ENCODE results near the gene PTBP2. TPM values are rescaled to one million over a fixed set of nuclear protein-coding genes. Genes with fewer than 3 reads are reported as not detected.

Gene PTBP2
- total RNA-seq: 10 to 100 TPM; 12.4 TPM

GRCh38 chr1:96721416-96722160 is at the start of gene PTBP2:
Gene PTBP2 (plus strand): TSS chr1:96721784. CDS start chr1:96721865, 81 bp downstream.
- peak within 1 kb of the TSS; percentile 93 for H3K27ac Mint-ChIP-seq
- peak within 1 kb of the TSS; percentile 96 for H3K4me3 Mint-ChIP-seq
- no peaks in the 10 kb centered on the region for H3K9me3 Mint-ChIP-seq
- ChIA-PET CTCF (no interaction called here), POLR2A (interaction anchor here (1.0 kb wide), 1 partner anchor 98 kb away, joined by 3 read pairs; no protein-coding TSS in a partner anchor)
- peaks cover 22% of the 10 kb centered on the region for H3K4me1 Mint-ChIP-seq (ENCODE audit: low read depth)
- DNase-seq: peak; percentile 86
- TF ChIP-seq CTCF (IDR thresholded peaks at IDR 0.05): no peak
- H3K36me3 Mint-ChIP-seq (ENCODE audit: low read depth): peaks cover 22% of the 10 kb centered on the region
- no peaks in the 10 kb centered on the region for H3K27me3 Mint-ChIP-seq
- ATAC-seq: peak; percentile 94
- intact Hi-C loops (cut with micrococcal nuclease): no loop called here

GRCh38 chr1:96674915-96675314 is 46.7 kb upstream of the PTBP2 start:
- peaks cover 5% of the 10 kb centered on the region for H3K27me3 Mint-ChIP-seq
- CTCF ChIA-PET: interaction anchor here (0.6 kb wide), 1 partner anchor 352 kb away, joined by 3 read pairs; no protein-coding TSS in a partner anchor
- H3K4me3 Mint-ChIP-seq: no peak overlapping the region
- no peak overlapping the region for H3K27ac Mint-ChIP-seq
- peaks cover 14% of the 10 kb centered on the region for H3K9me3 Mint-ChIP-seq
- no peak for ATAC-seq
- POLR2A ChIA-PET: no interaction called here
- no peak for DNase-seq
- TF ChIP-seq CTCF (IDR thresholded peaks at IDR 0.05): no peak
- H3K4me1 Mint-ChIP-seq (ENCODE audit: low read depth): no peaks in the 10 kb centered on the region
- intact Hi-C loops (cut with micrococcal nuclease): no loop called here
- H3K36me3 Mint-ChIP-seq (ENCODE audit: low read depth): no peaks in the 10 kb centered on the region

- TF ChIP-seq CTCF (IDR thresholded peaks at IDR 0.05): no peak
- Mint-ChIP-seq H3K27me3 (peaks cover 11% of the 10 kb centered on the region), H3K4me1 (ENCODE audit: low read depth) (no peaks in the 10 kb centered on the region), H3K36me3 (ENCODE audit: low read depth) (no peaks in the 10 kb centered on the region), H3K4me3 (no peak overlapping the region), H3K27ac (no peak overlapping the region), H3K9me3 (no peaks in the 10 kb centered on the region)
- ChIA-PET CTCF (no interaction called here), POLR2A (no interaction called here)
- ATAC-seq: no peak
- DNase-seq: no peak
- intact Hi-C loops (cut with micrococcal nuclease): no loop called here
Observed at GRCh38 chr1:96682056-96682455, 39.5 kb upstream of the PTBP2 start.

GRCh38 chr1:96683931-96684330 is 37.7 kb upstream of the PTBP2 start:
- Mint-ChIP-seq H3K27me3 (peaks cover 8% of the 10 kb centered on the region), H3K4me1 (ENCODE audit: low read depth) (no peaks in the 10 kb centered on the region), H3K9me3 (no peaks in the 10 kb centered on the region), H3K4me3 (no peak overlapping the region), H3K36me3 (ENCODE audit: low read depth) (no peaks in the 10 kb centered on the region), H3K27ac (no peak overlapping the region)
- TF ChIP-seq CTCF (IDR thresholded peaks at IDR 0.05): no peak
- ChIA-PET CTCF (no interaction called here), POLR2A (no interaction called here)
- DNase-seq: no peak
- no peak for ATAC-seq
- intact Hi-C loops (cut with micrococcal nuclease): no loop called here

- Mint-ChIP-seq H3K4me1 (ENCODE audit: low read depth) (no peaks in the 10 kb centered on the region), H3K27ac (no peak overlapping the region), H3K4me3 (no peak overlapping the region), H3K9me3 (no peaks in the 10 kb centered on the region), H3K36me3 (ENCODE audit: low read depth) (no peaks in the 10 kb centered on the region), H3K27me3 (peaks cover 7% of the 10 kb centered on the region)
- POLR2A ChIA-PET: no interaction called here
- CTCF ChIA-PET: no interaction called here
- DNase-seq (no peak), ATAC-seq (no peak)
- no peak for TF ChIP-seq CTCF (IDR thresholded peaks at IDR 0.05)
- intact Hi-C loops (cut with micrococcal nuclease): no loop called here
Observed at GRCh38 chr1:96684744-96685143, 36.8 kb upstream of the PTBP2 start.
